ENCODE data around the gene WNT16. TPM values are rescaled to one million over a fixed set of nuclear protein-coding genes. Genes with fewer than 3 reads are reported as not detected.

Gene WNT16
- total RNA-seq, 4 donors from 2014 or later = not detected

- Histone ChIP-seq H3K27me3 (no peaks in the 10 kb centered on the region), H3K27ac (no peak overlapping the region), H3K4me3 (no peak overlapping the region), H3K4me1 (peaks cover 0 to 7% (median 0%) of the 10 kb centered on the region in 4 donors), H3K9me3 (no peaks in the 10 kb centered on the region), H3K36me3 (peaks cover 0 to 7% (median 0%) of the 10 kb centered on the region in 3 donors)
- DNase-seq = no peak
- no peak for TF ChIP-seq CTCF (IDR thresholded peaks at IDR 0.05)
Measured at GRCh38 chr7:121342631-121343030, 13.8 kb downstream of the WNT16 start.

GRCh38 chr7:121343302-121343701 lies 14.5 kb downstream of the WNT16 start:
- TF ChIP-seq CTCF (IDR thresholded peaks at IDR 0.05) (no peak), POLR2A (IDR thresholded peaks at IDR 0.05) (no peak)
- H3K4me1 ChIP-seq = peaks cover 0 to 7% (median 0%) of the 10 kb centered on the region in 4 donors
- H3K36me3 ChIP-seq = peaks cover 0 to 7% (median 0%) of the 10 kb centered on the region in 3 donors
- H3K9me3 ChIP-seq = no peaks in the 10 kb centered on the region
- no peak overlapping the region for H3K27ac ChIP-seq
- no peaks in the 10 kb centered on the region for H3K27me3 ChIP-seq
- DNase-seq = no peak
- H3K4me3 ChIP-seq = no peak overlapping the region

GRCh38 chr7:121344093-121344492 lies 15.3 kb downstream of the WNT16 start:
- no peak for DNase-seq
- TF ChIP-seq CTCF (IDR thresholded peaks at IDR 0.05) (no peak), POLR2A (IDR thresholded peaks at IDR 0.05) (no peak)
- no peaks in the 10 kb centered on the region for H3K27me3 ChIP-seq
- no peak overlapping the region for H3K27ac ChIP-seq
- H3K4me3 ChIP-seq = no peak overlapping the region
- H3K36me3 ChIP-seq = peaks cover 0 to 7% (median 0%) of the 10 kb centered on the region in 3 donors
- peaks cover 0 to 7% (median 0%) of the 10 kb centered on the region in 4 donors for H3K4me1 ChIP-seq
- H3K9me3 ChIP-seq = no peaks in the 10 kb centered on the region

GRCh38 chr7:121344497-121344896 lies 15.7 kb downstream of the WNT16 start:
- no peak overlapping the region for H3K4me3 ChIP-seq
- no peak for DNase-seq
- H3K4me1 ChIP-seq = peaks cover 0 to 7% (median 0%) of the 10 kb centered on the region in 4 donors
- H3K36me3 ChIP-seq = peaks cover 0 to 7% (median 0%) of the 10 kb centered on the region in 3 donors
- TF ChIP-seq POLR2A (IDR thresholded peaks at IDR 0.05) = no peak
- TF ChIP-seq CTCF (IDR thresholded peaks at IDR 0.05) = no peak
- peak overlapping the region in 1 of 4 donors; percentile 6 for H3K27ac ChIP-seq
- no peaks in the 10 kb centered on the region for H3K9me3 ChIP-seq
- no peaks in the 10 kb centered on the region for H3K27me3 ChIP-seq

- Histone ChIP-seq H3K9me3 (no peaks in the 10 kb centered on the region), H3K36me3 (peaks cover 0 to 52% (median 2%) of the 10 kb centered on the region in 3 donors), H3K27me3 (no peaks in the 10 kb centered on the region), H3K4me1 (no peaks in the 10 kb centered on the region), H3K4me3 (no peak overlapping the region), H3K27ac (no peak overlapping the region)
- TF ChIP-seq POLR2A (IDR thresholded peaks at IDR 0.05) = no peak
- TF ChIP-seq CTCF (IDR thresholded peaks at IDR 0.05) = peak in 1 of 6 experiments; percentile 10
- DNase-seq = no peak
Measured at GRCh38 chr7:121351682-121352081, 22.9 kb downstream of the WNT16 start.

GRCh38 chr7:121352323-121352722 lies 23.5 kb downstream of the WNT16 start:
- no peaks in the 10 kb centered on the region for H3K9me3 ChIP-seq
- no peaks in the 10 kb centered on the region for H3K4me1 ChIP-seq
- H3K27me3 ChIP-seq = no peaks in the 10 kb centered on the region
- TF ChIP-seq CTCF (IDR thresholded peaks at IDR 0.05) (no peak), POLR2A (IDR thresholded peaks at IDR 0.05) (no peak)
- peaks cover 0 to 54% (median 3%) of the 10 kb centered on the region in 3 donors for H3K36me3 ChIP-seq
- H3K4me3 ChIP-seq = no peak overlapping the region
- DNase-seq = no peak
- H3K27ac ChIP-seq = no peak overlapping the region
